Bronchial epithelial cell (primary cell): ENCODE data around the gene ANKS1B. TPM values are rescaled to one million over a fixed set of nuclear protein-coding genes. Genes with fewer than 3 reads are reported as not detected.
"Not testable (repeated sequence)": the region's sequence is repeated elsewhere in the genome, so short reads cannot be mapped to it uniquely, and the experiment has no call there.

Experiments used
- DNase-seq: peaks from one replicate; pipeline ENCODE4 v3.0.0-alpha.2; 2010; ENCODE audit warnings: low read depth
- FAIRE-seq: peaks from 2 replicates; lab custom pipeline; 2011; peaks lifted over from hg19 to GRCh38; lab: Jason Lieb, UNC
- H3K27me3 ChIP-seq: 2 replicates; pipeline ENCODE4 v1.5.1; 2011; ENCODE audit warnings: low read length; ENCODE audit not compliant: control insufficient read depth, insufficient read depth
- H3K36me3 ChIP-seq: 2 replicates; pipeline ENCODE4 v1.5.1; 2011; ENCODE audit warnings: low read length; ENCODE audit not compliant: control insufficient read depth, insufficient read depth
- H3K4me3 ChIP-seq: 2 replicates; pipeline ENCODE4 v1.5.1; 2011; ENCODE audit warnings: mild to moderate bottlenecking, low read depth, low read length, control low read depth
- total RNA-seq: library from RNA; depleted of rRNA; stranded (reverse); fragments of >200 nt; gene quantifications from 2 replicates; pipeline ENCODE4 v1.2.1, GENCODE V29; 2014
- TF ChIP-seq, protein P1 (sequence below): IDR thresholded peaks from 2 replicates; pipeline ENCODE4 v1.5.1; 2011; ENCODE audit warnings: mild to moderate bottlenecking, moderate library complexity, low read length, control low read depth, inconsistent platforms; ENCODE audit not compliant: insufficient read depth, severe bottlenecking

Gene ANKS1B
- total RNA-seq, 1 donor from 2014 or later, result 0.26 TPM

DNA sequence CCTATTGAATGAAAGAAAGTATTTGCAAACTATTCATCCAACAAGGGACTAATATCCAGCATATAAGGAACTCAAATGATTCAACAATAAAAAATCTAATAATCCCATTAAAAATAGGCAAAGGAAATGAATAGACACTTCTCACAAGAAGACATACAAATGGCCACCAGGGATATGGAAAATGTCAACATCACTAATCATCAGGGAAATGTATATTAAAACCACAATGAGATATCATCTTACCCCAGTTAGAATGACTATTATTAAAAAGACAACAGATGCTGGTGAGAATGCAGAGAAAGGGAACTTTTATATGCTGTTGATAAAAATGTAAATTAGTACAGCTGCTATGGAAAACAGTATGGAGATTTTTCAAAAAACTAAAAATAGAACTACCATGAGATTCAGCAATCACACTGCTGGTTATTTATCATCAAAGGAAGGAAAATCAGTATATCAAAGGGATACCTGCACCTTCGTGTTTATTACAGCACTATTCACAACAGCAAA lies 247.9 kb downstream of the ANKS1B start:
- Histone ChIP-seq H3K27me3 (no peaks in the 10 kb centered on the region), H3K4me3 (no peak overlapping the region), H3K36me3 (no peaks in the 10 kb centered on the region)
- TF ChIP-seq, protein P1, sequence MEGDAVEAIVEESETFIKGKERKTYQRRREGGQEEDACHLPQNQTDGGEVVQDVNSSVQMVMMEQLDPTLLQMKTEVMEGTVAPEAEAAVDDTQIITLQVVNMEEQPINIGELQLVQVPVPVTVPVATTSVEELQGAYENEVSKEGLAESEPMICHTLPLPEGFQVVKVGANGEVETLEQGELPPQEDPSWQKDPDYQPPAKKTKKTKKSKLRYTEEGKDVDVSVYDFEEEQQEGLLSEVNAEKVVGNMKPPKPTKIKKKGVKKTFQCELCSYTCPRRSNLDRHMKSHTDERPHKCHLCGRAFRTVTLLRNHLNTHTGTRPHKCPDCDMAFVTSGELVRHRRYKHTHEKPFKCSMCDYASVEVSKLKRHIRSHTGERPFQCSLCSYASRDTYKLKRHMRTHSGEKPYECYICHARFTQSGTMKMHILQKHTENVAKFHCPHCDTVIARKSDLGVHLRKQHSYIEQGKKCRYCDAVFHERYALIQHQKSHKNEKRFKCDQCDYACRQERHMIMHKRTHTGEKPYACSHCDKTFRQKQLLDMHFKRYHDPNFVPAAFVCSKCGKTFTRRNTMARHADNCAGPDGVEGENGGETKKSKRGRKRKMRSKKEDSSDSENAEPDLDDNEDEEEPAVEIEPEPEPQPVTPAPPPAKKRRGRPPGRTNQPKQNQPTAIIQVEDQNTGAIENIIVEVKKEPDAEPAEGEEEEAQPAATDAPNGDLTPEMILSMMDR, result no peak
- DNase-seq, result no peak
- FAIRE-seq, result no peak

DNA sequence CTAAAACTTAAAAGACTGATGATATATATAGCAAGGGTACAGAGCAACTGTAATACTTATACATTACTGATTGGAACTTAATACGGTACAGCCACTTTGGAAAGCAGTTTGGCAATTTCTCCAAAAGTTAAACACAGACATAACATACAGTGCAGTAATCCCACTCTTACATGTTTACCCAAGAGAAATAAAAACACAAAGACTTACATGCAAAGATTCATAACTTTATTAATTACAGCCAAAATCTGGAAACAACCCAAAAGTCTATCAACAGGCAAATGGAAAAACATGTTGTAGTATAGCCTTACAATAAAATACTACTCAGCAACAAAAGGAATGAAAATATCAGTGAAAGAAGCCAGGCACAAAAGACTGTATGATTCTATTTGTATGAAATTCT lies 252.6 kb downstream of the ANKS1B start:
- Histone ChIP-seq H3K36me3 (no peaks in the 10 kb centered on the region), H3K4me3 (no peak overlapping the region), H3K27me3 (no peaks in the 10 kb centered on the region)
- TF ChIP-seq, protein P1, result no peak
- no peak for FAIRE-seq
- no peak for DNase-seq

DNA sequence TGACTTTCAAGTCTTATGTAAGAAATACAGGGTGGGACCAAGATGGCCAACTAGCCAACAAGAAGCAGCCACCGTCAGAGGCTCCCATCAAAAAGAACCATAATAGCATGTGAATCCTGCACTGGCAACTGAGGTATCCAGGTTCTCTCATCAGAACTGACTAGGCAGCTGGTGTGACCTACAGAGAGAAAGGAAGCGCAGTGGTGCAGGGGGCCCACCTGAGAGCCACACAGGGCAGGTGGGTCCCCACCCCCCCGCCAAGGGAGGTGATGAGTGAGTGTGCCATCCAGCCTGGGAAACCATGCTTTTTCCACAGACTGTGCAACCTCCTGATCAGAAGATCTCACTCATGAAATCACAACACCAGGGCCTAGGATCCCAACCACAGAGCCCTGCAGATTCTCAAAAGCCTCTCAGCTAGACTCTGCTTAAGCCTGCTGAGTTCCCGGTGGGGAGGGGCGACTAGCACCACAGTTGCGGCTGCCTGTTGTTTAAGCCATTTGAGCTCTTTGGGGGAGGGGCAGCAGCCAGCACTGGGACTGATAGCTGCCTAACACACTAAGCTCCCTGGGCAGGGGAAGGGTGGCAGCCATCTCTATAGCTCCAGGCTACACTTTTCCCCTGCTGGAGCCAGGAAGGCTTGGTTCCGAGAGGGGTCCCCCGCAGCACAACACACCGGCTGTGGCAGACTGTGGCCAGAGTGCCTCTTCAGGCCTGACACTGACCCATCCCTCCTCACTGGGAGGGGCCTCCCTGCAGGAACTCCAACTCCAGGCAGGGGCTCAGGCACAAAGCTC lies 261.8 kb downstream of the ANKS1B start:
- Histone ChIP-seq H3K36me3 (no peaks in the 10 kb centered on the region), H3K27me3 (no peaks in the 10 kb centered on the region), H3K4me3 (no peak overlapping the region)
- FAIRE-seq, result no peak
- TF ChIP-seq, protein P1, result no peak
- no peak for DNase-seq

DNA sequence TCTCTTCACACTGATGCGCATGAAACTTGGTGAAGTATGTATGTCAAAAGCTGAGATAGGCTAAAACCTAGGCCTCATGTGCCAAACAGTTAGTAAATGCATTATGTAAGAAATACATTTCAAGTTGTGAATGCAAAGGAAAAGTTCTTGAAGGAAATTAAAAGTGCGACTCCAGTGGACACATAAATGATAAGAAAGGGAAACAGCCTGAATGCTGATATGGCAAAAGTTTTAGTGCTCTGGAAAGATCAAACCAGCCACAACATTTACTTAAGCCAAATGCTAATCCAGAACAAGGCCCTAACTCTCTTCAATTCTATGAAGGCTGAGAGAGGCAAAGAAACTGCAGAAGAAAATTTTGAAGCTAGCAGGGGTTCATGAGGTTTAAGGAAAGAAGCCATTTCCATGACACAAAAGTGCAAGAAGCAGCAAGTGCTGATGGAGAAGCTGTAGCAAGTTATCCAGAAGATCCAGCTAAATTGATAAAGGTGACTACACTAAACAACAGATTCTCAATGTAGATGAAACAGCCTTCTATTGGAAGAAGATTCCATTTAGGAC lies 262.9 kb downstream of the ANKS1B start:
- FAIRE-seq (no peak), DNase-seq (no peak)
- H3K4me3 ChIP-seq, result no peak overlapping the region
- TF ChIP-seq, protein P1, result no peak
- no peaks in the 10 kb centered on the region for H3K27me3 ChIP-seq
- H3K36me3 ChIP-seq, result no peaks in the 10 kb centered on the region

DNA sequence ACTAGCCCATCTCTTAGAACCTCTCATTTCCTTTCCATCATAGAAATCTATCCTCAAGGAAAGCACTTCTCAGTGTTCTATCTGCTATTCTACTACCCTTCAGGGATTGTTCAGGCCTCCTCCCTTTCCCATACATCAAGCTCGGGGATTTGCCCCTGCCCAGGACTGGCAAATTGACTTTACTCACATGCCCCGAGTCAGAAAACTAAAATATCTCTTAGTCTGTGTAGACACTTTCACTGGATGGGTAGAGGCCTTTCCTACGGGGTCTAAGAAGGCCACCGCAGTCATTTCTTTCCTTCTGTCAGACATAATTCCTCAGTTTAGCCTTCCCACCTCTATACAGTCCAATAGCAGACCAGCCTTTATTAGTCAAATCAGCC lies 264.7 kb downstream of the ANKS1B start:
- H3K27me3 ChIP-seq, H3K4me3 ChIP-seq, H3K36me3 ChIP-seq, DNase-seq, FAIRE-seq: not testable (repeated sequence)

DNA sequence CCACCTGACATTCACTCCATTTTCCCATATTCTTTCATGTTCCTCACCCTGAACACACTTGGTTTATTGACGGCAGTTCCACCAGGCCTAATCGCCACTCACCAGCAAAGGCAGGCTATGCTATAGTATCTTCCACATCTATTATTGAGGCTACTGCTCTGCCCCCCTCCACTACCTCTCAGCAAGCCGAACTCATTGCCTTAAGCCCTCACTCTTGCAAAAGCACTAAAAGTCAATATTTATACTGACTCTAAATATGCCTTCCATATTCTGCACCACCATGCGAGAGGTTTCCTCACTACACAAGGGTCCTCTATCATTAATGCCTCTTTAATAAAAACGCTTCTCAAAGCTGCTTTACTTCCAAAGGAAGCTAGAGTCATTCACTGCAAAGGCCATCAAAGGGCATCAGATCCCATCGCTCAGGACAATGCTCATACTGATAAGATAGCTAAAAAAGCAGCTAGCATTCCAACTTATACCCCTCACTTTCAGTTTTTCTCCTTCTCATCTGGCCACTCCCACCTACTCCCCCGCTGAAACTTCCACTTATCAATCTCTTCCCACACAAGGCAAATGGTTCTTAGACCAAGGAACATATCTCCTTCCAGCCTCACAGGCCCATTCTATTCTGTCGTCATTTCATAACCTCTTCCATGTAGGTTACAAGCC lies 265.2 kb downstream of the ANKS1B start:
- H3K27me3 ChIP-seq, DNase-seq, FAIRE-seq, H3K4me3 ChIP-seq, H3K36me3 ChIP-seq: not testable (repeated sequence)

DNA sequence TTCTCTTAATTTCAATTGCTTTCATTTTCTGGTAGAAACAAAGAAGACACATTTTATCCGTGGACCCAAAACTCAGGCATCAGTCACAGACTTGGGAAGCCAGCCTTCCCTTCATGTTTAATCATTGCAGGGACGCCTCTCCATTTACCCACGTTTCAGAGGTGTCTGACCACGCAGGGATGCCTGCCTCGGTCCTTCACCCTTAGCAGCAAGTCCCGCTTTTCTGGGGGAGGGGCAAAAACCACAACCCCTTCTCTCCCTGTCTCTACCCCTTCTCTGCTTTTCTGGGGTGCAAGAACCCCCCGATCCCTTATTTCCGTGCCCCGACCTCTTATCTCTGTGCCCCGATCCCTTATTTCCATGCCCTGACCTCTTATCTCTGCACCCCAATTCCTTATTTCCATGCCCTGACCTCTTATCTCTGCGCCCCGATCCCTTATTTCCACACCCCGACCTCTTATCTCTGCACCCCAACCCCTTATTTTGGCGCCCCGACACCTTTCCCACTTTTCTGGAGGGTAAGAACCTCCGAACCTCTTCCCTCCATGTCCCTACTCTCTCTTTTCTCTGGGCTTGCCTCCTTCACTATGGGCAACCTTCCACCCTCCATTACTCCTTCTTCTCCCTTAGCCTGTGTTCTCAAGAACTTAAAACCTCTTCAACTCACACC lies 268.8 kb downstream of the ANKS1B start:
- H3K4me3 ChIP-seq, DNase-seq, H3K27me3 ChIP-seq, H3K36me3 ChIP-seq, FAIRE-seq: not testable (repeated sequence)

DNA sequence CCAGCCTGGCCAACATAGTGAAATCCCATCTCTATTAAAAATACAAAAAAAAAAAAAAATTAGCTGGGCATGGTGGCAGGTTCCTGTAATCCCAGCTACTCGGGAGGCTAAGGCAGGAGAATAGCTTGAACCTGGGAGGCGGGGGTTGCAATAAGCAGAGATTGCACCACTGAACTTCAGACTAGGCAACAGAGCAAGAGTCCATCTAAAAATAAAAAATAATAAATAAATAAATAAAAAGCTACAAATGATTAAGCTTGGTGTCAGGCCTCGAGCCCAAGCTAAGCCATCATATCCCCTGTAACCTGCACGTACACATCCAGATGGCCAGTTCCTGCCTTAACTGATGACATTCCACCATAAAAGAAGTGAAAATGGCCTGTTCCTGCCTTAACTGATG lies 269.8 kb downstream of the ANKS1B start:
- H3K4me3 ChIP-seq, H3K27me3 ChIP-seq, H3K36me3 ChIP-seq, DNase-seq, FAIRE-seq: not testable (repeated sequence)
